K562 (cell line): ENCODE data around the gene DHDH. TPM values are rescaled to one million over a fixed set of nuclear protein-coding genes. Genes with fewer than 3 reads are reported as not detected.

Experiments
- HLTF ChIP-seq: fragments of 450-650 bp; IDR thresholded peaks from 2 replicates; pipeline ENCODE4 v1.6.1; 2016
- KDM2B ChIP-seq: fragments of 250-450 bp; sonication (Bioruptor Pico); IDR thresholded peaks from 2 replicates; pipeline ENCODE4 v1.8.0; 2021; ENCODE audit warnings: mild to moderate bottlenecking, moderate library complexity
- NONO ChIP-seq, 2 experiments: fragments of 200-400 bp in 1 of 2; fragments of 450-650 bp in 1 of 2; formaldehyde crosslinking in 1 of 2; IDR thresholded peaks; 2 replicates each; pipeline ENCODE4 v1.6.1; 2017; ENCODE audit warnings: low read depth in 2 of 2, mild to moderate bottlenecking in 2 of 2, moderate library complexity in 2 of 2, low read length in 1 of 2
- NR4A1 ChIP-seq, 2 experiments: fragments of 250-450 bp in 1 of 2; fragments of 450-650 bp in 1 of 2; sonication (Bioruptor Pico) in 1 of 2; IDR thresholded peaks; 2 replicates each; pipeline versions ENCODE4 v1.4.0 to v1.6.1; 2016 to 2020; ENCODE audit warnings: mild to moderate bottlenecking in 2 of 2, missing compliant biosample characterization in 1 of 2, missing genetic modification characterization in 1 of 2, moderate library complexity in 1 of 2
- PHB ChIP-seq: fragments of 250-450 bp; sonication (Bioruptor Pico); IDR thresholded peaks from 2 replicates; pipeline ENCODE4 v1.5.0; 2021
- PHF8 ChIP-seq: fragments of 200-600 bp; sonication (generic); IDR thresholded peaks from 2 replicates; pipeline ENCODE4 v1.6.1; 2012; ENCODE audit warnings: mixed run types, mild to moderate bottlenecking, inconsistent platforms, low read length, moderate library complexity, borderline replicate concordance
- SMAD3 ChIP-seq: fragments of 450-650 bp; formaldehyde crosslinking; conservative IDR thresholded peaks from 2 replicates; pipeline ENCODE4 v1.4.0; 2020; ENCODE audit warnings: mild to moderate bottlenecking
- ZNF224 ChIP-seq: sonication (generic); formaldehyde crosslinking; IDR thresholded peaks from 2 replicates; pipeline ENCODE4 v1.8.0; 2022; ENCODE audit warnings: mild to moderate bottlenecking, missing genetic modification reagents
- polyA plus RNA-seq, 8 experiments: library from polyadenylated mRNA; depleted of rRNA in 4 of 8; stranded (reverse) in 5 of 8; unstranded in 3 of 8; fragments of >200 nt; fragmentation: Nextera tagmentation in 2 of 8; fragmentation: Illumina TruSeq in 1 of 8; extraction: Ambion mirVana in 2 of 8; extraction: Trizol in 1 of 8; gene quantifications; 2 replicates each; pipeline versions ENCODE4 v1.2.1 to v1.2.3, GENCODE V29; 2011 to 2014; ENCODE audit warnings: inconsistent platforms in 1 of 8, missing spikeins in 1 of 8
- total RNA-seq, 7 experiments: library from RNA; depleted of rRNA in 6 of 7; stranded (reverse); fragments of >200 nt in 6 of 7; fragmentation: Illumina TruSeq in 2 of 7; extraction: Trizol in 2 of 7; gene quantifications; 2 replicates each; pipeline versions ENCODE4 v1.2.1 to v1.2.3, GENCODE V29; 2011 to 2021; ENCODE audit warnings: low replicate concordance in 1 of 7
- TF ChIP-seq, protein P1 (sequence below): IDR thresholded peaks from 3 replicates; pipeline ENCODE4 v1.6.1; 2011; ENCODE audit warnings: borderline replicate concordance, mild to moderate bottlenecking; ENCODE audit not compliant: insufficient read length, insufficient read depth
- TF ChIP-seq, protein P2 (sequence below): fragments of 450-650 bp; formaldehyde crosslinking; conservative IDR thresholded peaks from 2 replicates; pipeline ENCODE4 v1.4.0; 2022; ENCODE audit warnings: mild to moderate bottlenecking, missing genetic modification characterization
- TF ChIP-seq, protein P3 (sequence below): fragments of 150-350 bp; conservative IDR thresholded peaks from 2 replicates; pipeline ENCODE4 v1.6.1; 2014; ENCODE audit warnings: low read length
- TF ChIP-seq, protein P4 (sequence below): sonication (generic); formaldehyde crosslinking; IDR thresholded peaks from 2 replicates; pipeline ENCODE4 v1.4.0; 2020; ENCODE audit warnings: mild to moderate bottlenecking, missing genetic modification reagents
- TF ChIP-seq, protein P5 (sequence below): sonication (generic); formaldehyde crosslinking; IDR thresholded peaks from 2 replicates; pipeline ENCODE4 v1.8.0; 2022; ENCODE audit warnings: mild to moderate bottlenecking, missing genetic modification reagents

The DHDH gene
- total and polyA plus RNA-seq, 9 of the 15 experiments (the other 6 are each of a cell fraction or from before 2014, with no cell fraction given), result 0.37 to 1.9 (median 0.87) TPM

DNA sequence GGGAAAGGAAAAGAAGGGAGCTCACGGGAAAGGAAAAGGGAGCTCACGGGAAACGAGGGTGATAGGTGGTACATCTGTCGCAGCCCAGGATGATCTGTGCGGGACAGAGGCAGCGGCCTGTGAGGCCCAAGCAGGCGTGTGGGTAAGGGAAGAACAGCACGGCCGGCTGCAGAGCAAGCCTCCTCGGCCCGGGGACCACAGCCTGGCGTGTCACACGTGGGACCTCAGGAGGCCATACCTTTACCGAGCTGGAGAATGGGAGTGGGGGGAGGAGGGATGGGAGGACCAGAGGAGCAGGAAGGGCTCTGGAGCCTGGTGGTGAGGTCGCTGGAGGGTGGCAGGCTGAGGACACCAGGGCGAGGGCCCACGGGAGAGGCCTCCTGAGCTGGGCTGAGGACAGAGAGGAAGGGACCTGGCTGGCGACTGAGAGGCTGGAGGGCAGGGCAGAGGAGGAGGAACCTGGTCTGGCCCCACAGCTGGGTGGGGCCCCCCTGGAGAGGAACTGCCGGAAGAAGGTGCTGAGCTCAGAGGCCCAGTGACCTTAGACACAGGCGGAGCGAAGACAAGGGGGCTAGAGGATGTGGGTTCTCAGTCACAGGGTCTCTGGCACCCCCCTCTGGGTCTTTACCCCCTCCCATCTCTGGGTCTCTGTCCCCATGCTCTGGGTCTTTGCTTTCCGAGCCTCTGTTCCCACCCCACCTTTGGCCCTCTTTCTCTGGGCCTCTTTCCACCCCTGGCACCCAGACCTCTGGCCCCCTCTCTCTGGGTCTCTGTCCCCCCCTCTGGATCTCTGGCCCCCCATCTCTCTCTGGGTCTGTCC lies 28.7 kb downstream of the DHDH start (continued):
- TF ChIP-seq, protein P1, sequence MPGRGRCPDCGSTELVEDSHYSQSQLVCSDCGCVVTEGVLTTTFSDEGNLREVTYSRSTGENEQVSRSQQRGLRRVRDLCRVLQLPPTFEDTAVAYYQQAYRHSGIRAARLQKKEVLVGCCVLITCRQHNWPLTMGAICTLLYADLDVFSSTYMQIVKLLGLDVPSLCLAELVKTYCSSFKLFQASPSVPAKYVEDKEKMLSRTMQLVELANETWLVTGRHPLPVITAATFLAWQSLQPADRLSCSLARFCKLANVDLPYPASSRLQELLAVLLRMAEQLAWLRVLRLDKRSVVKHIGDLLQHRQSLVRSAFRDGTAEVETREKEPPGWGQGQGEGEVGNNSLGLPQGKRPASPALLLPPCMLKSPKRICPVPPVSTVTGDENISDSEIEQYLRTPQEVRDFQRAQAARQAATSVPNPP, result no peak
- TF ChIP-seq, protein P2, sequence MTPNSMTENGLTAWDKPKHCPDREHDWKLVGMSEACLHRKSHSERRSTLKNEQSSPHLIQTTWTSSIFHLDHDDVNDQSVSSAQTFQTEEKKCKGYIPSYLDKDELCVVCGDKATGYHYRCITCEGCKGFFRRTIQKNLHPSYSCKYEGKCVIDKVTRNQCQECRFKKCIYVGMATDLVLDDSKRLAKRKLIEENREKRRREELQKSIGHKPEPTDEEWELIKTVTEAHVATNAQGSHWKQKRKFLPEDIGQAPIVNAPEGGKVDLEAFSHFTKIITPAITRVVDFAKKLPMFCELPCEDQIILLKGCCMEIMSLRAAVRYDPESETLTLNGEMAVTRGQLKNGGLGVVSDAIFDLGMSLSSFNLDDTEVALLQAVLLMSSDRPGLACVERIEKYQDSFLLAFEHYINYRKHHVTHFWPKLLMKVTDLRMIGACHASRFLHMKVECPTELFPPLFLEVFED (CRISPR knock-in tag), result peak; percentile 86
- no peak for TF ChIP-seq NONO (IDR thresholded peaks at IDR 0.05; ENCODE audit: low read depth in 2 of 2, low read length in 1 of 2)
- TF ChIP-seq PHF8, result peak; percentile 55; the same call in 1 of the 2 replicates
- peak; percentile 2; the same call in 1 of the 2 replicates for TF ChIP-seq KDM2B (CRISPR knock-in tag)
- no peak for TF ChIP-seq ZNF224
- peak; percentile 79; the same call in 1 of the 2 replicates for TF ChIP-seq NR4A1 (CRISPR knock-in tag; IDR thresholded peaks at IDR 0.05)
- 0 out of 2 replicates have a peak, but pooled peaks have one; percentile 75 for TF ChIP-seq NR4A1 (tag; IDR thresholded peaks at IDR 0.05)
- TF ChIP-seq, protein P3, sequence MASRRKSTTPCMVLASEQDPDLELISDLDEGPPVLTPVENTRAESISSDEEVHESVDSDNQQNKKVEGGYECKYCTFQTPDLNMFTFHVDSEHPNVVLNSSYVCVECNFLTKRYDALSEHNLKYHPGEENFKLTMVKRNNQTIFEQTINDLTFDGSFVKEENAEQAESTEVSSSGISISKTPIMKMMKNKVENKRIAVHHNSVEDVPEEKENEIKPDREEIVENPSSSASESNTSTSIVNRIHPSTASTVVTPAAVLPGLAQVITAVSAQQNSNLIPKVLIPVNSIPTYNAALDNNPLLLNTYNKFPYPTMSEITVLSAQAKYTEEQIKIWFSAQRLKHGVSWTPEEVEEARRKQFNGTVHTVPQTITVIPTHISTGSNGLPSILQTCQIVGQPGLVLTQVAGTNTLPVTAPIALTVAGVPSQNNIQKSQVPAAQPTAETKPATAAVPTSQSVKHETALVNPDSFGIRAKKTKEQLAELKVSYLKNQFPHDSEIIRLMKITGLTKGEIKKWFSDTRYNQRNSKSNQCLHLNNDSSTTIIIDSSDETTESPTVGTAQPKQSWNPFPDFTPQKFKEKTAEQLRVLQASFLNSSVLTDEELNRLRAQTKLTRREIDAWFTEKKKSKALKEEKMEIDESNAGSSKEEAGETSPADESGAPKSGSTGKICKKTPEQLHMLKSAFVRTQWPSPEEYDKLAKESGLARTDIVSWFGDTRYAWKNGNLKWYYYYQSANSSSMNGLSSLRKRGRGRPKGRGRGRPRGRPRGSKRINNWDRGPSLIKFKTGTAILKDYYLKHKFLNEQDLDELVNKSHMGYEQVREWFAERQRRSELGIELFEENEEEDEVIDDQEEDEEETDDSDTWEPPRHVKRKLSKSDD, result no peak
- TF ChIP-seq, protein P4, sequence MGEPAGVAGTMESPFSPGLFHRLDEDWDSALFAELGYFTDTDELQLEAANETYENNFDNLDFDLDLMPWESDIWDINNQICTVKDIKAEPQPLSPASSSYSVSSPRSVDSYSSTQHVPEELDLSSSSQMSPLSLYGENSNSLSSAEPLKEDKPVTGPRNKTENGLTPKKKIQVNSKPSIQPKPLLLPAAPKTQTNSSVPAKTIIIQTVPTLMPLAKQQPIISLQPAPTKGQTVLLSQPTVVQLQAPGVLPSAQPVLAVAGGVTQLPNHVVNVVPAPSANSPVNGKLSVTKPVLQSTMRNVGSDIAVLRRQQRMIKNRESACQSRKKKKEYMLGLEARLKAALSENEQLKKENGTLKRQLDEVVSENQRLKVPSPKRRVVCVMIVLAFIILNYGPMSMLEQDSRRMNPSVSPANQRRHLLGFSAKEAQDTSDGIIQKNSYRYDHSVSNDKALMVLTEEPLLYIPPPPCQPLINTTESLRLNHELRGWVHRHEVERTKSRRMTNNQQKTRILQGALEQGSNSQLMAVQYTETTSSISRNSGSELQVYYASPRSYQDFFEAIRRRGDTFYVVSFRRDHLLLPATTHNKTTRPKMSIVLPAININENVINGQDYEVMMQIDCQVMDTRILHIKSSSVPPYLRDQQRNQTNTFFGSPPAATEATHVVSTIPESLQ, result 0 out of 2 replicates have a peak, but pooled peaks have one; percentile 64
- TF ChIP-seq PHB (CRISPR knock-in tag), result no peak
- TF ChIP-seq HLTF, result no peak
- TF ChIP-seq, protein P5, sequence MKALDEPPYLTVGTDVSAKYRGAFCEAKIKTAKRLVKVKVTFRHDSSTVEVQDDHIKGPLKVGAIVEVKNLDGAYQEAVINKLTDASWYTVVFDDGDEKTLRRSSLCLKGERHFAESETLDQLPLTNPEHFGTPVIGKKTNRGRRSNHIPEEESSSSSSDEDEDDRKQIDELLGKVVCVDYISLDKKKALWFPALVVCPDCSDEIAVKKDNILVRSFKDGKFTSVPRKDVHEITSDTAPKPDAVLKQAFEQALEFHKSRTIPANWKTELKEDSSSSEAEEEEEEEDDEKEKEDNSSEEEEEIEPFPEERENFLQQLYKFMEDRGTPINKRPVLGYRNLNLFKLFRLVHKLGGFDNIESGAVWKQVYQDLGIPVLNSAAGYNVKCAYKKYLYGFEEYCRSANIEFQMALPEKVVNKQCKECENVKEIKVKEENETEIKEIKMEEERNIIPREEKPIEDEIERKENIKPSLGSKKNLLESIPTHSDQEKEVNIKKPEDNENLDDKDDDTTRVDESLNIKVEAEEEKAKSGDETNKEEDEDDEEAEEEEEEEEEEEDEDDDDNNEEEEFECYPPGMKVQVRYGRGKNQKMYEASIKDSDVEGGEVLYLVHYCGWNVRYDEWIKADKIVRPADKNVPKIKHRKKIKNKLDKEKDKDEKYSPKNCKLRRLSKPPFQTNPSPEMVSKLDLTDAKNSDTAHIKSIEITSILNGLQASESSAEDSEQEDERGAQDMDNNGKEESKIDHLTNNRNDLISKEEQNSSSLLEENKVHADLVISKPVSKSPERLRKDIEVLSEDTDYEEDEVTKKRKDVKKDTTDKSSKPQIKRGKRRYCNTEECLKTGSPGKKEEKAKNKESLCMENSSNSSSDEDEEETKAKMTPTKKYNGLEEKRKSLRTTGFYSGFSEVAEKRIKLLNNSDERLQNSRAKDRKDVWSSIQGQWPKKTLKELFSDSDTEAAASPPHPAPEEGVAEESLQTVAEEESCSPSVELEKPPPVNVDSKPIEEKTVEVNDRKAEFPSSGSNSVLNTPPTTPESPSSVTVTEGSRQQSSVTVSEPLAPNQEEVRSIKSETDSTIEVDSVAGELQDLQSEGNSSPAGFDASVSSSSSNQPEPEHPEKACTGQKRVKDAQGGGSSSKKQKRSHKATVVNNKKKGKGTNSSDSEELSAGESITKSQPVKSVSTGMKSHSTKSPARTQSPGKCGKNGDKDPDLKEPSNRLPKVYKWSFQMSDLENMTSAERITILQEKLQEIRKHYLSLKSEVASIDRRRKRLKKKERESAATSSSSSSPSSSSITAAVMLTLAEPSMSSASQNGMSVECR, result peak; percentile 82; the same call in 1 of the 2 replicates
- TF ChIP-seq SMAD3 (CRISPR knock-in tag), result peak; percentile 71
